ENCODE data around the gene SPTB. TPM values are rescaled to one million over a fixed set of nuclear protein-coding genes. Genes with fewer than 3 reads are reported as not detected.

The SPTB gene
- total RNA-seq, 1 experiment from 2014 or later, result 0.13 TPM

- Histone ChIP-seq H3K27me3 (ENCODE audit: control insufficient read depth, insufficient read depth, low read length) (no peaks in the 10 kb centered on the region), H3K9me3 (ENCODE audit: control insufficient read depth, insufficient read depth, low read depth, low read length) (no peaks in the 10 kb centered on the region), H3K36me3 (ENCODE audit: control insufficient read depth, insufficient read depth, low read length) (no peaks in the 10 kb centered on the region), H3K27ac (ENCODE audit: low read length) (no peak overlapping the region), H3K4me3 (ENCODE audit: low read depth in 2 of 2, low read length in 2 of 2) (no peak overlapping the region), H3K4me1 (ENCODE audit: control insufficient read depth, insufficient read depth, low read length) (peaks cover 3% of the 10 kb centered on the region; the same call in 1 of the 2 replicates)
- no TSS peak for BruUV-seq (replicated peaks)
- intact Hi-C loops (cut with micrococcal nuclease; ENCODE audit: unreplicated experiment), result no loop called here
- in situ Hi-C loops (cut with HindIII; ENCODE audit: low pct_unique_long_range_greater_than_20kb, low sequenced_read_pairs), result no loop called here
- CTCF ChIA-PET, result interaction anchor here (0.6 kb wide), 1 partner anchor 474 kb away, joined by 3 read pairs; no protein-coding TSS in a partner anchor
- ATAC-seq (no peak), DNase-seq (ENCODE audit: low read depth, low spot score) (no peak)
- POLR2A ChIA-PET, result no interaction called here
- TF ChIP-seq SIN3A (IDR thresholded peaks at IDR 0.05; ENCODE audit: borderline replicate concordance, insufficient read depth, low read depth, low read length), result no peak
- no peak for TF ChIP-seq REST (IDR thresholded peaks at IDR 0.05; ENCODE audit: insufficient read depth in 1 of 2, low read depth in 2 of 2, low read length in 1 of 2)
- TF ChIP-seq, protein P1, sequence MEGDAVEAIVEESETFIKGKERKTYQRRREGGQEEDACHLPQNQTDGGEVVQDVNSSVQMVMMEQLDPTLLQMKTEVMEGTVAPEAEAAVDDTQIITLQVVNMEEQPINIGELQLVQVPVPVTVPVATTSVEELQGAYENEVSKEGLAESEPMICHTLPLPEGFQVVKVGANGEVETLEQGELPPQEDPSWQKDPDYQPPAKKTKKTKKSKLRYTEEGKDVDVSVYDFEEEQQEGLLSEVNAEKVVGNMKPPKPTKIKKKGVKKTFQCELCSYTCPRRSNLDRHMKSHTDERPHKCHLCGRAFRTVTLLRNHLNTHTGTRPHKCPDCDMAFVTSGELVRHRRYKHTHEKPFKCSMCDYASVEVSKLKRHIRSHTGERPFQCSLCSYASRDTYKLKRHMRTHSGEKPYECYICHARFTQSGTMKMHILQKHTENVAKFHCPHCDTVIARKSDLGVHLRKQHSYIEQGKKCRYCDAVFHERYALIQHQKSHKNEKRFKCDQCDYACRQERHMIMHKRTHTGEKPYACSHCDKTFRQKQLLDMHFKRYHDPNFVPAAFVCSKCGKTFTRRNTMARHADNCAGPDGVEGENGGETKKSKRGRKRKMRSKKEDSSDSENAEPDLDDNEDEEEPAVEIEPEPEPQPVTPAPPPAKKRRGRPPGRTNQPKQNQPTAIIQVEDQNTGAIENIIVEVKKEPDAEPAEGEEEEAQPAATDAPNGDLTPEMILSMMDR (IDR thresholded peaks at IDR 0.05), result no peak
- no peak for TF ChIP-seq POLR2AphosphoS5 (IDR thresholded peaks at IDR 0.05; ENCODE audit: low read depth, low read length)
- TF ChIP-seq TCF7L2 (IDR thresholded peaks at IDR 0.05; ENCODE audit: low read depth, low read length), result no peak
Observed at GRCh38 chr14:64765740-64766302, 113.9 kb downstream of the SPTB start.

DNA sequence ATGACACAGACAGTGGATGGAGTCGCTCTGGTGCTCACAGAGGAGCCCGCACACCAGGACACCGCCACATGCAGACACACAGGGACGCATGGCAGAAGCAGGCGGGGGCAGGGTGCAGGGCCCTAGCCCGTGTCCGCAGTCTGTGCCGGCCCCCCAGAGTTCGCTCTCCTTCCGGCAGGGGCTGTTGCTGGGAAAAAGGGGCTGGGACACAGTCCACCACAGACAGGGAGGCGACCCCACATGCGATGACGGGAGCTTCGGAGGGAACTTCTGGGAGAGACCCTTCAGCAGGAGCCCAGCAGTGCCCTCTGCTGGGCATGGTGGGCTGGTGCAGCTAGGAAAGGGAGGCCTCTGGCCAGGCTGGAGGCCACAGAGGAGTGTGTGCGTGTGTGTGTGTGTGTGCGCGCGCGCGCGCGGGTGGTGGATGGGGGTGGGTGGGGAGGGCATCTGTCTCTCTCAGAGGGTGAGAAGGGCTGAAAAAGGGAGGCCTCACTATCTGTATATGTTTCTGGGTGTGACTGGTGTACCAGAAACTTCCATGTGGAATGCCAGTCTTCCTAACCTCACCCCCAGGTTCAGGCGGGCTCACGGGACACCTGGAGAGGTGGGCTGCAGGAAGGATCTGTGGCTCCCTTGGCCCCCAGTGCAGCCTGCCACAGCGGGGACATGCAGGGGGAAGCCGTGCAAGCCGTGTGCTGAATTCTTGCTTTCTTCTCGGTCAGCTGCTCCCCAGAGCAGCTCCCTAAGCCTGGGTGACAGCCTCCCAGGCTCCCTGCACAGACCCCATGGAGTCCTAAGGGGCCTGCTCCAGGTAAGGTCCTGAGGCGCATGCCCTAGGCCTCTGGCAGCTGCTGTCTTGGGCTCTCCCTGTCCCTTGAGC lies 114.8 kb downstream of the SPTB start:
- H3K9me3 ChIP-seq (ENCODE audit: control insufficient read depth, insufficient read depth, low read depth, low read length), result no peaks in the 10 kb centered on the region
- no peaks in the 10 kb centered on the region for H3K36me3 ChIP-seq (ENCODE audit: control insufficient read depth, insufficient read depth, low read length)
- intact Hi-C loops (cut with micrococcal nuclease; ENCODE audit: unreplicated experiment), result loop anchor here (1.0 to 5.0 kb wide), 2 partner anchors 58 to 94 kb away; no protein-coding TSS in a partner anchor
- in situ Hi-C loops (cut with HindIII; ENCODE audit: low pct_unique_long_range_greater_than_20kb, low sequenced_read_pairs), result no loop called here
- ATAC-seq (peak; percentile 83), DNase-seq (ENCODE audit: low read depth, low spot score) (peak; percentile 60)
- BruUV-seq (replicated peaks), result no TSS peak
- ChIA-PET POLR2A (no interaction called here), CTCF (interaction anchor here (0.6 to 0.9 kb wide), 5 partner anchors 55 to 473 kb away, joined by 3 to 9 read pairs (median 3); no protein-coding TSS in a partner anchor)
- peak overlapping the region; percentile 22 to 51 for H3K4me3 ChIP-seq (ENCODE audit: low read depth in 2 of 2, low read length in 2 of 2)
- peaks cover 3% of the 10 kb centered on the region; the same call in 1 of the 2 replicates for H3K4me1 ChIP-seq (ENCODE audit: control insufficient read depth, insufficient read depth, low read length)
- H3K27ac ChIP-seq (ENCODE audit: low read length), result 0 out of 2 replicates have a peak overlapping the region, but pooled peaks have one; percentile 34
- H3K27me3 ChIP-seq (ENCODE audit: control insufficient read depth, insufficient read depth, low read length), result no peaks in the 10 kb centered on the region
- TF ChIP-seq, protein P1 (IDR thresholded peaks at IDR 0.05), result peak; percentile 88
- TF ChIP-seq POLR2AphosphoS5 (IDR thresholded peaks at IDR 0.05; ENCODE audit: low read depth, low read length), result no peak
